ENCODE results near the gene NCOA7.
"Not testable (repeated sequence)": the region's sequence is repeated elsewhere in the genome, so short reads cannot be mapped to it uniquely, and the experiment has no call there.

NCOA7 gene

DNA sequence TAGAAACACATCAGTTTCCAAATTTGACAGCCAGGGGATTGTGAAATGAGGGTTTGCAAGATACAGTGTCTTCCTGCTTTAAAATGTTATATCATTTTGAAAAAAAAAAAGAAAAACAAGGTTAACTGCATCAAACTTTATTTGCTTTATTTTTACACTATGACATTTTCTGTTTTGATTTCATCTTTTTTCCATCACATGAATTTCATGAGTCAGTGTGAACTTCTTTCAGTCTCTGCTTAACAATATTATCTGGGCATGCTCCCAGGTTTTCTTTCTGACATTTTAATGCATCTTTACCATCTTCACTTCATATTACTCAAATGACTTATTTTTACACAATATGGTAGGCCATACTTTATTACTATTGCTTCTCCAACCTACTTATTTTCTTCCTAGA is 1.9 kb downstream of the NCOA7 start:
- no peak for DNase-seq

DNA sequence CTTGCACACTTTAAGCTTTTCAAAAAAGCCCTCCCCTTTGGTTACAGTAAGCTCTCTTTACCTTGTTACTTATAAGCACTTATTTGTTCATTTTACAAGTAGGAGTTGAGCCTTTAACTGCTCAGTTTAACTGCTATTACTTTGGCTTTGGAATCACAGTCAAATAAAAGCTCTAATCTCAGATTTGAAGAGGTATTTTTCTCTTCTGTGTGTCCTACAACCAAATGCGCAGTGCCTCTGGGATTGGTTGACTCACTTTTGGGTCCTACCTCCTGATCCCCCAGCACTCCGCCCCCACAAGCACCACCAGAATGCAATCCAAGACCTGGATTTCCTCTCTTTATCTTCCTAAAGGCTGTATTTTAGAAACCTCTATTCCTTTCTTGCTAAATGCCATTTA is 2.5 kb downstream of the NCOA7 start:
- no peak for DNase-seq

DNA sequence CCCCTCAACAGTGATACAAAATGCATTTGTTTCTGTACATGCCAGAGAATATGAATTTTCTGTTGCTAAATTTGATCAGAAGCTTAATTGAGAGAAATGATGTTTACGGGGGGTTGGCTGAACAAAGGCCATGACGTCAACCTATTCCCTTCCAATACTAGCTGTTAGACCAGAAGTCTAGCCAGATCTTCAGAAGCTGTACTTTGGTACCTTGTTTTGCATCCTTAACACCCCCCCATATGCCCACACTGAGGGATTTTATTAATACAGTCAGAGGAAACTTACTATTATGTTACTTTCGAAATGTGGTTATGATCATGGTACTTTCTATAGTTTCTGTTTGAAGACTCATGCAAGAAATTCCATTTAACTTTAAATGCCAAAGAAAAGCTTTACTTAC is 3.1 kb downstream of the NCOA7 start:
- DNase-seq, result no peak

DNA sequence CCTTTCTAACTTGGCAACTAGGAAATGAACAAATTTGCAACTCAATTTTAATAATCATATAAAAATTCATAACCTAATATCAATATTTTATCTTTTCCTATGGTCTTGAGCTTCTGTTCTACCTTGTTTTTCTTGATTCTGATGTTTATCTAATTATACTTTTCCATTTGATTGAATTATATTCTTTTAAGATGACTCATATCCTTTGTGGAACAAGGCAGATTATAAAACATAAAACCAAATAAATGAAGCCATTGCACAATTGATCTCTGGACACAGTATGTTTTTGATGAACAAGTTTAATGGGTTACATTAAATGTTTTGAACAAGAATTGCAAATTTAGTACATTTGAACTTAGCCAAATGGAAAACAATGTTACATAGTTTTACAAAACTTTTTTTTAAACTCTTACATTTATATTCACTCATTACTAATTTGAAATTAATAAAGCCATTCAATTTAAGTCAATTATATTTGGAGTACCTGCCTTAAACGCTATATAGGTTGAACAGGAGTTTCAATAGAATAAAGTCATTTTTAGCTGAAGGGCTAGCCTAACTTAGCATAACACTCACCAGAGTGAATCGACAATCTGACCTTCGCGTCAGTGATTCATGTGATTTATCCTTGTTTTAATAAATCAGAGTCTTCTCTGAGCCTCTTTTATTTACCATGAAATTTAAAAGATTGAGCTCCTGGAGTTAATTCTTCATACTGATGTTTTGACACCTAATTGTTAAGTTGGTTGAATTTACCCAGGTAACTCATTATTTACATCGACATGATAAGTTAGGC is 3.8 kb downstream of the NCOA7 start:
- DNase-seq, result no peak

DNA sequence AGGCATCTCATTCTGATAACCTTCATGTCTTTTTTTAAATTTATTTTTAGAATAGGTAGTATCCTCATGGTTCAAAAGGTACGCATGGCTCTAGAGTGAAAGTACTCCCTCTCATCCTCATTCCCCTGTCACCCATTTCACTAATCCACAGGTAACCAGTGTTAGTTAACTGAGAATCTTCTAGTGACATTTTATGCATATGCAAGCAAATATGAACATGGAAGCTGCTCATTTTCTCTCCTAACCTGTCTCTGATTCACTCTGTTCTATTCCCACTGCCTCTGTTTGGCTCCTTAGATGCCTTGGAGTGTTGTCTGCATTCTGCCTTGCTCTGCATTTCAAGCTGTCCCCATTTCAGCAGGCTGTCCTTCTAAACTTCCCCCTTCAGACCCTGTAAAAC is 4.5 kb downstream of the NCOA7 start:
- DNase-seq, result no peak

DNA sequence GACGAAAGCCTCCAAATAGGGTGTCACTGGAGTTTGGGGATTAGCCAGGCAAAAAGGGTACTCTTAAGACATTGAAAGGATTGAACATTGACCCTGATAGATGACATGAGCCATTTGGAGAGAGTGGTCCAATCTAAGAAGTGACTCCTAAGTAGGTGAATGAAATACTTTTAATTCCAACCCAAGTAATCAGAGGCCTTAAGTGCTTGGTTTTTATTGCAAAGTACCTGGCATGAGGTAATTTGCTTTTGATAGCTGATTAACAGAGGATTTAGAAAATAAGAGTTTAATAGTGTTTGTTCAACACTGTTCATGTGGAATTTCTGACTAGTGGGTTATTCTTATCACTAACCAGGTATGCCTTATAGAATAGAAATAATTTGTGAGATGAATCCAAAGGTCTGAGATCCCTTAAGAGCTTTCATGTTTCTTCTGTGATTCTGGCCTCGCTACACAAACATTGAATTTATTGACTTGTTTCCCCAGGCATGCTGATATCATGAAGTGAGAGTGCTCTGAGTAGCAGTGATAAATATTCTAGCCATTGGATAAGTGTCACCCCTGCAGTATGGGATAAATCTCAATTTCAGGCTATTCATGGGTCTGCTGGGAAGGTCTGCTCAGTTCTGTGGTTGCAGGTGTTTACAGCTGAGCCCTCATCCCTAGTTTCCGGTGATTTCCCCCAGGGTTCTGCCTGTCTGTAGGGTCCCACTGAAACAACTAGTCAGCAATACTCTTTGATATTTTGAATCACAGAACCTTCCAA is 6.5 kb downstream of the NCOA7 start:
- DNase-seq, result no peak

DNA sequence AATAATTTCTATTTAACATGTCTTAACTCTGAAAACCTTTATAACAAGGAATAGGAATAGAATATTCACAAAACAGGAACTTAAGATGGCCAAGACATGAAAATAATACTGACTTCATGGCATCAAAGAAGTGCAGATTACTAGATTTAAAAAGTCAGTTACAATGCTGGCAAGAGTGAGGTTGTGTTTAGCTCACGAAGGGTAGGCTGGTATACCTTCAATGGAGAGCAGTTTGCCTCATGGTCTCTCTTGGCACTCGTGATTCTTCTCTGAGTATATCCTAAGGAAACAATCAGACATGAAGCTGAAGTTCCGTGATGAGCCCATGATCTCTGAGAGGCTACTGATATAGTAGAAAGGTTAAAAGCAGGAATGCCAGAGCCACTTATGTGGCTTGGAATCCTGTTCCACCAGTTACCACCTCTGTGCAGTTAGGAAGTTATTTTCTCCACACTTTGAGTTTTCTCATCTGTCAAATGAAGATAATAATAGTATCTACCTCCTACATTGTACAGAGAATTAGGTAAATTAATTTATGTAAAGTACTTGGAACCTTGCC is 7.2 kb downstream of the NCOA7 start:
- no peak for DNase-seq

DNA sequence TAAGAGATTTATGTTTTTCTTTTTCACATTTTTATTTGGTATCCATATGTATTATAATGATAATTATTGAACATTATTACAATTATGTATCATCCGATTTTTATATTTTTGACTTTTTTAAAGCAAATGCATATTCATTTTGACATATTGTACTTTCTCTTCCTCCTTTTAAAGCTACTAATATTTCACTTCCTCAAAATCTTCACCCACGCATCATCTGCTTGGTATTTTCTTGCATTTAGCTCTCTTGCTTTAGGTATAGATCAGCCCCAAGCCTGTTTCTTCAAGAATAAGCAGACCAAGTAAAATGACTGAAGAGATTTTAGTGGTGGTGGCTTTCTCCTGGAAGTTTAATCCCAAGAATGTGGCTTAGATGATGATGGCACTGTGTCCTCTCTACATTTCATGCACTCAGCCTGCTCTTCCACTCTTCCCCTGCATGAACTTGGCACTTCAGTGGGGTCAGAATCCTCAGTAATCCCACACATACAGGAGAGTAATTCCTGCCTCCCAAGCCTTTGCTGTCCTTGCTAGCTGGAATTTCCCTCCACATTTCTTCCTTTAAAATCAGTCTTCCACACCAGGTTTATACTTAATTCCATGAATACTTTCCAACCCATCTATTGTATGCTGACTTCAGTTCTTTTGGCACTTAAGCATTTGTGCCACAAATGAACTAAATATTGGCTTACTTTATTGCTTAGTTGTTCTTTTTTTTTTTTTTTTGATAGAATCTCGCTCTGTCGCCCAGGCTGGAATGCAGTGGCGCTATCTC is 8.2 kb downstream of the NCOA7 start:
- DNase-seq, result no peak

DNA sequence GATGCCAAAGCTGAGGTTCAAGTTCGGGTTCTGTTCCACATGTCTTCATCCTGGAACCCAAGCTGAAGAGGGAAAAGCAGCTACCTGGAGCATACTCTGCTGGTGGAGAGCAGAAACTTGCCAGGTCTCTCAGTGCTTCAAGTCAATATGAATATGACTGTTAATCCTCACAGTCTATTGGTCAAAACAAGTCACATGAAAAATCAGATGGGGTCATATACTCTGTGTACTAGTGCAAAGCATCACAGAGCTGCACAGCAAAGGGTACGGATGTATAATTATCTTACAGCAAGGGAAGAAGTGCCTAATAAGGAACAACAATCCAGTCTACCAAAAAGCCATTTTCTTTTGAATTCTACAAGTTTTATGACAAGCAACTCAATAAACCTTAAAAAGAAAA is 11.6 kb downstream of the NCOA7 start:
- no peak for DNase-seq

DNA sequence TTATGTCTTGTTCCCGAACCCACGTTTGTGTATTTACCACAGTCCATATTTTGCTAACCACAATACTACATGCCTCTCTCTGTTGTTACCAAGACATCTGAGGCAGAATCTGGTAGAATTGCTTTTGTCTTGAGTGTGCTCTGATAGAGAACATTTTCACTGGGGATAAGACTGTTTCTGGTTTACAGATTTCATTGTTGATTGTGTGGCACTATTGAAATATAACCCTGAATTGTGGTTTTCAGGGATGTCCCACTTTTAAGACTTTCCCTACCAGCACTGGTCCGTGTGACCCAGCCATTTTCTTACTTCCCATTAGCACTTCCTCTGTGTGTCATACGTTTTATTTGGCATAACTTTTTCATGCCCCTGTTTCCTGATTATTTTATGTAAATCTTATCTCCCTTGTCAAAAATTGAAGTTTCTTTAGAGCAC is 12.2 kb downstream of the NCOA7 start:
- DNase-seq, result no peak

DNA sequence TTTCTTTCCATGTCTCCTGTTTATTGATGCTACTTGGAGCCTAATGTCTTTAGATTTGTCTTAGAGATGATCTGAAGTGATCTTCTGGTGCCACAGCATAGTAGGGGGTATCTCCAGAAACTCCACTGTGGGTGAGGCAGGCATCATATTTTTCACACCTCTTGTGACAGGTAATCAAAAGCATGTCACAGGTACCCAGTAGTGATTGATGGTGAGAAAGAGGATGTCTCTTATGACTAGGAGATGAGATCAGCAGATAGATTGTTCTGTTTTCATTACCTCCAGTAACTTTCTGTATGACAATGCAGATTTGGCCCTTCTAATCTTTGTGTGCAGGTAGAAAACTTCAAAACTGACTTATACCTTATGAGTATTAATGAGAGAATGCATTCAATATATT is 13.5 kb downstream of the NCOA7 start:
- no peak for DNase-seq

DNA sequence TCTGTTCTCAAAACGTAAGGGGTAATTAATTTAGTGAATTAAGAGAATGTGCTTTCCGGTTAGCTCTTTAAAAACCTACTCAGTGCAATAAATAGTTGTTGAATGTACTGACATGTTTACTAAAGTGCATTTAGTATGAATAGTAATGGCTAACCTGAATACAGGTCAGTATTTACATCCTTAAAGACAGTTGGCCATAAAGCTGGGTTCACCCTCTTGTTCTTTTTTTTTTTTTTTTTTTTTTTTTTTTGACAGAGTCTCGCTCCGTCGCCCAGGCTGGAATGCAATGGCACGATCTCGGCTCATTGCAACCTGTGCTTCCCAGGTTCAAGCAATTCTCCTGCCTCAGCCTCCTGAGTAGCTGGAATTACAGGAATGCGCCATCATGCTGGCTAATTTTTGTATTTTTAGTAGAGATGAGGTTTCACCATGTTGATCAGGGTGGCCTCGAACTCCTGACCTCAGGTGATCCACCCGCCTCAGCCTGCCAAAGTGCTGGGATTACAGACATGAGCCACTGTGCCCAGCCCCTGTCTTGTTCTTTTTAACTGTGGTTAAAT is 14.2 kb downstream of the NCOA7 start:
- DNase-seq, result not testable (repeated sequence)

DNA sequence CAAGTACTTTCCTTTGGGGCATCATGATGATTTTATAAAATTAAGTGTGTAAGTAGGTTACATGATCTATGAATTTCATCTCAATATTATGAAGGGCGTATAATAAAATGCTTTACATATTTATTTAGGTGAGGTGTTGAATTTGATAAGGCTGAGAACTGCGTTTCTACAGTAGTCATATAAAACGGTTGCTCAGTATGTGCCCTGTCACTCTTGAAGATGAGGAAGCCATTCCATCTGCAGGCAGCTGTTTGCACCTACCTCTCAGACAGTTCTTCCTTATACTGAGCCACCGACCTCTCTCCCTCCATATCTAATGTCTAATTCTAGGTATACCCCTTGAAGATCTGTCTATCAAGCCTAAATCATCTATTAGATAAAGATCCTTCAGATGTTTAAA is 16.1 kb downstream of the NCOA7 start:
- DNase-seq, result no peak

DNA sequence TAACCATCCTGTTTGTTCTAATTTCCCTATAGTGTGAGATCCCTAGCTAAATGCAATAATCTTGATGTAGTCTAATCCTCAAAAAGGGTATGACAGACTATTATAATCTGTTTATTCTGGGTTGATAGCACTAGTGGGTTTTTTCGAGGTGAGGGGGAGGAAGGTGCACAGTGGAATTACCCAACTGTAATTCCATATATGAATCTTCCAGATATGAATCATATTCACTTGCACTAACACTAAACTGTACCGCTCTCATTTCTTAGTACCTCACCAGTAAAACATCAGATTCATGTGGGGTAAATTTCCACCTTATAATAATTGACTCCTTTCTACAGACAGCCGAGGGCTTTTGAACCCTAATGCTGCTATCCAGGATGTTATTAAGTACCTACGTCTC is 16.5 kb downstream of the NCOA7 start:
- no peak for DNase-seq

DNA sequence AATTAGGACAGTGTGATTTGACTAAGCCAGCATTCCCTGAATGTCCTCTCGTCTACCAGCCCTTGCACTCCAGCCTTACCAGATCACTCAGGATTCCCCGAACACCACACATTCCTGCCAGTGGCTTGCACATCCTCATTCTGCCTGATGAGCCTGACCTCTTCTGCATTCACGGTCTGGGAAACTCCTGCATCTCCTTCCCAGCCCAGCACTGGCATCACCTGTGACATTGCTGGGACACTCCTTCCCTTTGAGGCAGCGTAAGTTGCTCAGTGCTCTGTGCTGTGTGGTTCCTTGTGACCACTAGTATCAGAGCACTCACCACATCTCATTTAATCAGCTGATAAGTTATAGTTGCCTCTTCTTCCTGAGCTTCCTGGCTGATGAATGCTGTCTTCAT is 17.3 kb downstream of the NCOA7 start:
- DNase-seq, result no peak

DNA sequence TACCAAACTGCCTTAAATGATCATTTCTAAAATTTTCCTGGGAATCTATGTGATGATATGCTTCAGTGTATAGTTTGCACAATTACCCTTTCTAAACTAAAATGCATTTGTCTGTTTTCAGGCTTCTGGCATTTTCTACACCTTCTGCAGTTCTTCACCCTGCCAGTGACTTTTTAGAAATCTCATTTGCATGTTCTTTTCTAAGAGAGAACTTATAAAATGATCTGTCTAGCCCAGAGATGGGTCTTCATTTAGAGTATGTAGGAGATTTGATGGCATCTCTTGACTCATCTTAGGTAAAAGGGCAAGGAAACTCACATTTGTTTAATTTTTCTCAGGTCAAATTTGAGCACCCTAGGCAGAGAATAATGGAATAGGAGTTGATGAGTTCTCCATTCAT is 17.8 kb downstream of the NCOA7 start:
- no peak for DNase-seq

DNA sequence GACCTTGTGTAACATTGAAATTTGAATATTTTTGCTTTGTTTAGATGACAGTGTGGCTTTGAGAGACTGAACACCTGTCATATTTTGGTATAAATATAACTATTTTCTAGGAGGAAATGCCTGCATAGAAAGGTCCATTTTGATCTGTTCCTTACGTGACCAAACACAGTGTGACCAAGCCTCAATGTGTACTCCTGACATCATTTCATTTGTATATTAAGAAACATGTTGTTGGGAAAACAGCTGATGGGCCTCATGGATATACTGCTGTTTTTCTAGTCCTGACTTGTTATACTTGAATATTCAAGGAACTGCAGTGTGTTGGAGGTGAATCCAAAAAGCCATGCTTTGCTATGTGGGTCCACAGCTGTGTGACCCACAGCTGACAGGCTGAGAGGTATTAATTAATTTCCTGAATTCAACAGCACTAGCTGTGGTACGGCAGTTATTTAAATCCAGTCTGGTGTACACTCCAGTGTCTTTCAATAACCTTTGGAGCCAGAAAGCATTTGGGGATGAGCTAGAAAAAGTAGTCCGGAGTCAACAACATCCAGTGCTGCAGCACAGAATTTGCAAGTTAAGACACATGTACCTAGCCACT is 18.9 kb downstream of the NCOA7 start:
- no peak for DNase-seq

DNA sequence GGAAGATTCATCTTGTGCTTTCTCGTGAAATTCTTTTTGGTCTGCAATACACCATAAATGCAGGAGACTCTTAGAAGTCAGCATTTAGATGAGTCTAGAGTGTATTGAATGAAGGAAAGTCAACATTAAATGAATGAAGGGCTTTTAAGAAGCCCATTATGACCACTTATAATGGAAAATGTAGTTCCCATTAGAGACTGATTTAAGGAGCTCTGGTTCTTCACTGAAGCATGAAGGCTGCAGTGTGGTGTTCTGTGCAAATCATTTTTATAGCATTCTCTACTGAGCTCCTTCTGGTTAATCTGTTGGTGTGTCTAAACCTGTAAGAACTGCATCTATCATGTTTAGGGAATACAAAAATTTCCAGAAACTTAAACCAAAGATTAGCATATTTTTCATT is 19.7 kb downstream of the NCOA7 start:
- no peak for DNase-seq

DNA sequence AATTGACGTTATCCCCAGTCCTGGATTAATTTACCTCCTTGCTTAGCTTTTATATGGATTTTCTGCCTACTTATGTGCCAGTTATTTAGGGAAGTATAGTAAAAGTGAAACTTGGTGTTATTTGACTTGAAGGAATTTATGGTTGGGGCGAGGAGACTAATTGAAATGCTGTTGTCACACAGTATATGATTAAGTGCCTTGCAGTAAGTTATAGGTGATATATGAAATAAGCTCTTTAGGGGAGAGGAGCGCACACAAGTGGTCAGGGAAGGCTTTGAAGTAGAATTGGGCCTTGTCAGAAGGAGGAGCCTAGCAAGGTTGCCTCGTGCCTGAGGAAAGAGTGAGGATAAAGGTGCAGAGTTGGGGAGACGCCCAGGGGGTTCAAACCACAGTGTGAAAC is 20.5 kb downstream of the NCOA7 start:
- DNase-seq, result no peak

DNA sequence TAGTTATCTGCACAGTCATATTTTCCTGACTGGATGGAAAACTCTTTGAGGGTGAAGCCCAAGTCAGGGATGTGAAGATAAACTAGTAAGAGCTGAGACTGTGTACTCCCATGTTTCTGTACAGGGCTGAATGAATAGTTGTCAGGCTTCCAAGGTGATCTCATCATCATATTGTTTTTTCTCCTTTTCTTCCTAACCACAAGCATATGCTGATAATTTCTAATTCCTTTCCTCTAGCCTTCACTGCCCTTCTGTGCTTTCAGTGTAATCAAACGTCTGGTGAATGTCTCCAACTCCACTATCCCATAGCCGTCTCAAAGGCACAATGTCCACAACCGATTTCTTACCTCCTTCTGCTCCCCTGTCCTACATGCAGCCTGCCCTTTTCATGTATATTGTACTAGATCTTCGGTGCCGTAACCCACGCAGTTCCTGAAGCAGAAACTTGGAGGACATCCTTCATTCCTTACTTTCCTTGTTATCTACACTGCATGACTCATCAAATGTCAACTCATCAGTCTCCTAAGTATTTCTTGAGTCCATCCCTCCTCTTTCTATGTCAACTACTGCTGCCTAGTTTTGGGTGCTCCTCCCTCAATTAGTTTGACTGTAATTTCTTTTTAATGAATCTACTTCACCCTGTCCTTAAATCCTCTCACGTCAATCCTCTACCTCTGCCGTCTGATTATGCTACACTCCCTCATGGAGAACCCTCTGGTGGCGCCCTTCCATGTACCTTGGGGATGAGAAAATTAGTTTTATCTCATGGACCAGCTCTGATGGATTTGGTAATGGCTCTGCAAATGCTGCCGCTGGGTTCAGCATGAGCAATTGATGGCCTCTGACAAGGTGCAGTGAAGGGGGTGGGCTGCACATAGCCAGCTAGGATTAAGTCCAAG is 21.9 kb downstream of the NCOA7 start:
- DNase-seq, result peak; percentile 19

DNA sequence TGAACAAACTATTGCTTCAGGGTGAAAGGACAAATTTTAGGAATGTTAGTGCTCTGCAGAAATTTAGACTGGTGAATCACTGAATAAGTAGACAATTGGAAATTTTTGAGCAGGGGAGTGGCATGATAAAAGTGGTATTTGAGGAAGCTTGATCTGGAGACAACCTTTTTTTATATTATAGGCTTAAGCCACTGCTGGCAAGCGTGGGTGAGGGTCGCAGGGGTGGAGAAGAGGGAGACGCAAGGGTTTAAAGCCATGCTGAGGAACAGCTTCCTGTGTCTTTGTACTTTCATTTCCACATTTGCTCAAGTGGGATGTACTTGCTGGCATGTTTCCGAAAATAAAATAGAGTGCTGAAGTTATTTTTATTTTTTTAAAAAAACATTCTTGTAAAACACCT is 23.7 kb downstream of the NCOA7 start:
- no peak for DNase-seq

All from midbrain (tissue), 1 donor.